Transverse colon (tissue), 4 donors: ENCODE results near the gene DYNC1I1. TPM values are rescaled to one million over a fixed set of nuclear protein-coding genes. Genes with fewer than 3 reads are reported as not detected.

Experiments
- DNase-seq: peaks from one replicate; pipeline ENCODE4 v3.0.0-alpha.2; 2019
- H3K27ac ChIP-seq, 4 donors: fragments of 200-600 bp; sonication (generic); 2 replicates each; pipeline ENCODE4 v1.5.1; 2016 to 2018; ENCODE audit warnings: inconsistent platforms in 4 of 4
- H3K27me3 ChIP-seq: fragments of 200-600 bp; sonication (generic); 2 replicates; pipeline ENCODE4 v1.5.1; 2017; ENCODE audit warnings: inconsistent platforms
- H3K36me3 ChIP-seq, 4 donors: fragments of 200-600 bp; sonication (generic); 2 replicates each; pipeline ENCODE4 v1.5.1; 2017 to 2019; ENCODE audit warnings: inconsistent platforms in 4 of 4
- H3K4me1 ChIP-seq, 4 donors: fragments of 200-600 bp; sonication (generic); 2 replicates each; pipeline ENCODE4 v1.5.1; 2017 to 2020; ENCODE audit warnings: inconsistent platforms in 4 of 4
- H3K4me3 ChIP-seq, 4 donors: fragments of 200-600 bp; sonication (generic); 1 replicate in 1 of 4; 2 replicates in 3 of 4; pipeline versions ENCODE4 v1.5.1 to v1.6.1; 2017 to 2019; ENCODE audit warnings: inconsistent platforms in 4 of 4
- H3K9me3 ChIP-seq, 2 donors: fragments of 200-600 bp; sonication (generic); 2 replicates each; pipeline ENCODE4 v1.5.1; 2017 to 2019; ENCODE audit warnings: inconsistent platforms in 2 of 2
- CTCF ChIP-seq, 5 experiments: fragments of 200-600 bp in 3 of 5; fragments of 450-650 bp in 2 of 5; sonication (generic) in 3 of 5; IDR thresholded peaks; 1 replicate in 2 of 5; 2 replicates in 3 of 5; pipeline ENCODE4 v1.5.1; 2016 to 2017; ENCODE audit warnings: antibody characterized with exemption in 5 of 5, inconsistent platforms in 3 of 5, mild to moderate bottlenecking in 2 of 5, moderate library complexity in 1 of 5
- EP300 ChIP-seq: sonication (generic); formaldehyde crosslinking; IDR thresholded peaks from one replicate; pipeline ENCODE4 v1.6.1; 2017; ENCODE audit warnings: antibody characterized with exemption, low read depth
- POLR2A ChIP-seq: fragments of 450-650 bp; IDR thresholded peaks from one replicate; pipeline ENCODE4 v1.6.1; 2016; ENCODE audit warnings: antibody characterized with exemption, mild to moderate bottlenecking, moderate library complexity
- POLR2AphosphoS5 ChIP-seq, 3 donors: sonication (generic); formaldehyde crosslinking; IDR thresholded peaks; one replicate each; pipeline ENCODE4 v1.6.1; 2016; ENCODE audit warnings: antibody characterized with exemption in 3 of 3
- WGBS, 2 donors: methylation state at CpG; one replicate each; pipeline ENCODE4 v1.1.5; 2018; ENCODE audit warnings: low coverage in 1 of 2; 5-methylcytosine and 5-hydroxymethylcytosine counted together
- in situ Hi-C, 4 donors: fragments of 200-750 bp; cut with MboI; loops; one replicate each; pipeline versions ENCODE4 v1.15.0 to v1.15.1; 2017; ENCODE audit warnings: low sequenced_read_pairs in 3 of 4, low pct_ligation_motif_present in 1 of 4, low pct_unique_long_range_greater_than_20kb in 1 of 4
- intact Hi-C: fragments of 100-400 bp; cut with DNase I; formaldehyde crosslinking; loops from one replicate; pipeline ENCODE4 v1.15.1; 2023; ENCODE audit warnings: low total_unique reads
- total RNA-seq, 4 donors: library from RNA; depleted of rRNA; stranded (reverse); fragments of >200 nt; gene quantifications; one replicate each; pipeline ENCODE4 v1.1.0, GENCODE V29; 2016

Gene DYNC1I1
- total RNA-seq, 4 donors from 2014 or later, result 1.8 to 37.0 (median 7.4) TPM

- intact Hi-C loops (no loop called here), in situ Hi-C loops (no loop called here)
- no peaks in the 10 kb centered on the region for H3K4me1 ChIP-seq
- H3K27ac ChIP-seq, result no peak overlapping the region
- no peaks in the 10 kb centered on the region for H3K27me3 ChIP-seq
- H3K36me3 ChIP-seq, result no peaks in the 10 kb centered on the region
- H3K4me3 ChIP-seq, result no peak overlapping the region
- TF ChIP-seq CTCF (IDR thresholded peaks at IDR 0.05), result no peak
- no peak for TF ChIP-seq POLR2AphosphoS5 (IDR thresholded peaks at IDR 0.05)
- TF ChIP-seq EP300, result no peak
- no peak for TF ChIP-seq POLR2A
- no peak for DNase-seq
- no peaks in the 10 kb centered on the region for H3K9me3 ChIP-seq
- 66 to 82% methylated on average over 2 to 4 of the region's 4 CpGs for whole genome bisulfite sequencing, 2 donors
These were observed 260.8 kb downstream of the DYNC1I1 start for GRCh38 chr7:96033009-96033598.

- no peak overlapping the region for H3K4me3 ChIP-seq
- no peaks in the 10 kb centered on the region for H3K9me3 ChIP-seq
- no peak for TF ChIP-seq CTCF (IDR thresholded peaks at IDR 0.05)
- no peak for TF ChIP-seq POLR2A
- no peak for TF ChIP-seq EP300
- no peak for TF ChIP-seq POLR2AphosphoS5 (IDR thresholded peaks at IDR 0.05)
- H3K27ac ChIP-seq, result no peak overlapping the region
- intact Hi-C loops (no loop called here), in situ Hi-C loops (no loop called here)
- no peaks in the 10 kb centered on the region for H3K4me1 ChIP-seq
- 72 to 77% methylated on average over 9 to 11 of the region's 11 CpGs for WGBS, 2 donors
- H3K36me3 ChIP-seq, result no peaks in the 10 kb centered on the region
- no peaks in the 10 kb centered on the region for H3K27me3 ChIP-seq
- DNase-seq, result no peak
These were observed 262.8 kb downstream of the DYNC1I1 start for GRCh38 chr7:96034940-96035727.

GRCh38 chr7:96040250-96040772, 268.0 kb downstream of the DYNC1I1 start:
- in situ Hi-C loops, result no loop called here
- 66 to 85% methylated on average over 2 to 3 of the region's 3 CpGs for WGBS, 2 donors
- no peak overlapping the region for H3K4me3 ChIP-seq

More at GRCh38 chr7:96040250-96040772, 268.0 kb downstream of the DYNC1I1 start:
- DNase-seq, result no peak
- H3K9me3 ChIP-seq, result no peaks in the 10 kb centered on the region
- TF ChIP-seq POLR2AphosphoS5 (IDR thresholded peaks at IDR 0.05), result no peak
- no peak for TF ChIP-seq EP300
- TF ChIP-seq POLR2A, result no peak
- TF ChIP-seq CTCF (IDR thresholded peaks at IDR 0.05), result no peak
- no peaks in the 10 kb centered on the region for H3K36me3 ChIP-seq
- H3K27me3 ChIP-seq, result no peaks in the 10 kb centered on the region
- H3K27ac ChIP-seq, result no peak overlapping the region
- H3K4me1 ChIP-seq, result no peaks in the 10 kb centered on the region
- intact Hi-C loops, result no loop called here
